Stimulated activated CD4-positive, alpha-beta T cell treated with anti-CD3 and anti-CD28 coated beads, Interleukin-4, amount 100 ng/mL, for 1 hour (primary cell): Measurements from ENCODE around the gene LIPM.

Experiments
- DNase-seq: peaks from one replicate; pipeline ENCODE4 v3.0.0-alpha.2; 2020

LIPM gene

GRCh38 chr10:88841316-88842111 lies 39.0 kb downstream of the LIPM start:
- DNase-seq = no peak

GRCh38 chr10:88843171-88843570 lies 40.6 kb downstream of the LIPM start:
- no peak for DNase-seq

- DNase-seq = no peak
These were observed 46.0 kb downstream of the LIPM start for GRCh38 chr10:88848499-88848898.

GRCh38 chr10:88849234-88849633 lies 46.7 kb downstream of the LIPM start:
- DNase-seq = no peak

- DNase-seq = no peak
These were observed 48.2 kb downstream of the LIPM start for GRCh38 chr10:88850712-88851111.

DNA sequence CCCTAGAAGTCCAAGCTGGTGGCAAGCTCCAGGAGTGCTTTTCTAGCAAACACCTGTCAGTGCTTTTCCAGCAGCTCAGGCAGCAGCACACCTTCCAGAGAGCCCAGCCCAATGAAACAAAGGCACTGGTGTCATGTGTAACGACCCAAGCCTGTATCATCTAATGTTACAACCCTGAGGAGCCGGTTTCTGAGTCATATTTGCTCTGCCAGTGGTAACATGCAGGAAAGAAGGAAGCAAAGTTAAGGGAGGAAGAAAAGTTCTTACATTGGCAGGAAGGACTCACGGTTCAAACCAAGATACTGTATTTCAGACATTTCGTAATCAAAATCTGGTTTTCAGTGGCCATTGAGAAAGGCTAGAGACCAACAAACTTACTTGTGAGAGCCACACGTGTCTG lies 49.2 kb downstream of the LIPM start, which contains the start of gene ANKRD22:
Gene ANKRD22, minus strand, starts transcription at position 139 of the 400 bp plus-strand sequence. CDS start 237 bp downstream, outside the sequence.
- no peak for DNase-seq

GRCh38 chr10:88852327-88852726 lies 49.8 kb downstream of the LIPM start:
- no peak for DNase-seq

- DNase-seq = no peak
These were observed 50.8 kb downstream of the LIPM start for GRCh38 chr10:88853155-88853881.

DNA sequence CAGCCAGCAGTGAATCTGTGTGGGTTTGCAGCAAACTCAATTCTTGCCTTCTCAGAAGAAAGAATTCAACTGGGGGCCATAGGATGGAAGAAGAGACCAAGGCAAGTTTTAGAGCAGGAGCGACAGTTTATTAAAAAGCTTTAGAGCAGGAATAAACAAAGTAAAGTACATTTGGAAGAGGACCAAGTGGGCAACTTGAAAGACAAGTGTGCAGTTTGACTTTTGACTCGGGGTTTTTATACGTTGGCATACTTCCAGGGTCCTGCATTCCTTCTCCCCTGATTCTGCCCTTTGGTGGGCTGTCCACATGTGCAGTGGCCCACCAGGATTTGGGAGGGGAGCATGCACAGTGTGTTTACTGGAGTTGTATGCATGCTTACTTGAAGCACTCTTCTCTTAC lies 52.2 kb downstream of the LIPM start:
- no peak for DNase-seq

GRCh38 chr10:88857831-88858230 lies 55.3 kb downstream of the LIPM start:
- DNase-seq = no peak

GRCh38 chr10:88858491-88858890 lies 56.0 kb downstream of the LIPM start:
- DNase-seq = no peak

DNA sequence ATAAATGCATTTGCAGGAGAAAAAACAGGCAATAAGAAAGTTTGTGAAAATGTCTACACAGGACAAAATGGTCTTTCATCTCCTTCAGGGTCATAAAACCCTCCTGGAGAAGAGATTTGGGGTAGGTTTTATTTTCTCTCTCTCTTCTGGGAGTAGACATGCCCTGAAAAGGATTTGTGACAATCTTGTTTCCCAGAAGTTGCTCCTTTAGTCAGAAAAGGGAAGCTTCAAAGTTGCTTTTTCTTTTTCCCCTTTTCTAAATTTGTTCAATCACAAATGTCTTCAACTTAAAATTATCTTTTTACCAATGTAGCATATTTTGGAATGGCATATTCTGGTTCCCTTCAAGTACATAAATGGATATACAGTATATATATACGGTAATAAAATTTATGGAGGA lies 58.5 kb downstream of the LIPM start:
- no peak for DNase-seq

DNA sequence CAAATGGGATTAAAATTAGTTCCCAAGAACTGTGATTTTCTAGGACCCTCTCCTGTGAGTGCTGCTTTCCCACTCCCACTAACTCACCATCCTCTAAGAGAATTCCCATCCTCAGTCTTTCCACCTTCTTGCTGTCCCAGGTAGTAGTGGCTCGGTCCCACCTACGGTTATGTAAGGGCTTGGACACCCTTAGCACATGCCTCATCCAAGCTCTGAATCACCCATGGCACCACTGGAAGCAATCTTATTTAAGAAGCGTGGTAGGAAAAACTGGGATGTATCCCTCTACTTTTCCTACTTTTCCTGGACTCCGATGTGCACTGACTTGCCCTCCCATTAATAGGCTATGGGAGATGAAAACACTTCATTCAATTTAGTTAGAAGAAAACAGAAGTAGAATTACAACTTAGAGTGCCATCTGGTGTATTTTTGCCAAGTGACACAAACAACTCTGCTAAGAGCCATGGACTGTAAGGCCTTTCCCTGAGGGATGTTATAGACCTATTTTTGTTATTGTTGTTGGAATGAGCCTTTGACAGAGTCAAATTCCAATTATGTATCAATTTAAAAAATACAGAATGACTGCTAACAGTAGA lies 62.8 kb downstream of the LIPM start:
- no peak for DNase-seq

GRCh38 chr10:88866454-88866853 lies 63.9 kb downstream of the LIPM start:
- DNase-seq = no peak

DNA sequence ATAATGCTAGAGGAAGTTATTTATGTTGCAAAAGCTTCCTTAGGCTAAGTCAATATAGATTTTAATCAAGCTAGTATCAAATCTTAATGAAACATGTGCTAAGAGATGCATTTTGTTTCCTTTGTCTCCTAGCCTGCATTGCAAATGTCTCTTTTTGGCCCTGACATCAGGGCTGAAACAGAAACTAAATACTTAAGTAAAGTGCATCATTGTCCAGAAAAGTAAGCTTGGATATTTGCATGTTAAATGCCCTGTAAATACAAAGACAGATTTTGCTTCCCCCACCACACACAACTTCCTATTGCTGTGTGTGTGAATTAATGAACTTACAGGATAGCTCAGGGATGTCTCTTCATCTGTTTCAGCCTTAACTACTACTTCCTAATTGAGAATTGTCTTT lies 67.6 kb downstream of the LIPM start:
- DNase-seq = no peak
